Fibroblast of lung (primary cell): ENCODE data around the gene PGAP3. TPM values are rescaled to one million over a fixed set of nuclear protein-coding genes. Genes with fewer than 3 reads are reported as not detected.

Source experiments
- DNase-seq, 2 donors: peaks; one replicate each; pipeline versions ENCODE4 v3.0.0 to v3.0.0-alpha.2; 2010; ENCODE audit warnings: low read depth in 2 of 2
- H2AFZ ChIP-seq: 2 replicates; pipeline ENCODE4 v1.5.1; 2012; ENCODE audit warnings: low read length, control low read depth, inconsistent platforms
- H3K27ac ChIP-seq: 2 replicates; pipeline ENCODE4 v1.5.1; 2011; ENCODE audit warnings: low read length, control low read depth; ENCODE audit not compliant: insufficient read depth
- H3K27me3 ChIP-seq: 2 replicates; pipeline ENCODE4 v1.5.1; 2011; ENCODE audit warnings: mild to moderate bottlenecking, low read length; ENCODE audit not compliant: control insufficient read depth, insufficient read depth
- H3K36me3 ChIP-seq: 2 replicates; pipeline ENCODE4 v1.5.1; 2011; ENCODE audit warnings: low read length; ENCODE audit not compliant: control insufficient read depth, insufficient read depth
- H3K4me1 ChIP-seq: 2 replicates; pipeline ENCODE4 v1.5.1; 2011; ENCODE audit warnings: low read length; ENCODE audit not compliant: control insufficient read depth, insufficient read depth; ENCODE audit errors: extremely low read depth
- H3K4me2 ChIP-seq: 2 replicates; pipeline ENCODE4 v1.5.1; 2011; ENCODE audit warnings: low read length, control low read depth; ENCODE audit not compliant: insufficient read depth; ENCODE audit errors: extremely low read depth
- H3K4me3 ChIP-seq, 4 experiments: fragments of 200-600 bp in 1 of 4; sonication (generic) in 1 of 4; replicated peaks in 1 of 4; 2 replicates each; pipeline ENCODE4 v1.5.1; 2011 to 2016; ENCODE audit warnings: low read length in 4 of 4, low read depth in 3 of 4, mild to moderate bottlenecking in 3 of 4, control low read depth in 2 of 4, inconsistent platforms in 1 of 4, mixed read lengths in 1 of 4; ENCODE audit not compliant: insufficient read depth in 1 of 4; ENCODE audit errors: control extremely low read depth in 1 of 4
- H3K79me2 ChIP-seq: 2 replicates; pipeline ENCODE4 v1.5.1; 2012; ENCODE audit warnings: mild to moderate bottlenecking, low read length, inconsistent platforms; ENCODE audit not compliant: control insufficient read depth, insufficient read depth
- H3K9ac ChIP-seq: 2 replicates; pipeline ENCODE4 v1.5.1; 2011; ENCODE audit warnings: mild to moderate bottlenecking, low read length, control low read depth; ENCODE audit not compliant: insufficient read depth
- H3K9me3 ChIP-seq: 2 replicates; pipeline ENCODE4 v1.5.1; 2012; ENCODE audit warnings: low read depth, low read length; ENCODE audit not compliant: control insufficient read depth, insufficient read depth
- H4K20me1 ChIP-seq: 2 replicates; pipeline ENCODE4 v1.5.1; 2011; ENCODE audit warnings: low read length; ENCODE audit not compliant: control insufficient read depth, insufficient read depth; ENCODE audit errors: extremely low read depth
- CTCF ChIP-seq, 2 donors: IDR thresholded peaks in 1 of 2; conservative IDR thresholded peaks in 1 of 2; 1 replicate in 1 of 2; 2 replicates in 1 of 2; pipeline ENCODE4 v1.5.1; 2011 to 2012; ENCODE audit warnings: low read length in 2 of 2, control low read depth in 1 of 2, inconsistent platforms in 1 of 2, low read depth in 1 of 2, mild to moderate bottlenecking in 1 of 2
- EZH2 ChIP-seq: IDR thresholded peaks from 2 replicates; pipeline ENCODE4 v1.5.1; 2012; ENCODE audit warnings: low read length, control low read depth, mild to moderate bottlenecking; ENCODE audit errors: missing control alignments
- polyA plus RNA-seq, 2 donors: library from polyadenylated mRNA; depleted of rRNA in 1 of 2; stranded (reverse) in 1 of 2; unstranded in 1 of 2; fragments of >200 nt; gene quantifications; 2 replicates each; pipeline ENCODE4 v1.2.1, GENCODE V29; 2011 to 2012; ENCODE audit warnings: missing spikeins in 1 of 2
- total RNA-seq: library from RNA; depleted of rRNA; stranded (reverse); fragments of >200 nt; gene quantifications from 2 replicates; pipeline ENCODE4 v1.2.1, GENCODE V29; 2014

The PGAP3 gene
- total and polyA plus RNA-seq, 2 donors (not counting 1 experiment from before 2014, with no cell fraction given): 7.9 to 8.8 TPM

- Histone ChIP-seq H3K4me3 (no peak overlapping the region), H3K27ac (no peak overlapping the region)
- DNase-seq: no peak
Observed at GRCh38 chr17:39736319-39737165, 48.7 kb upstream of the PGAP3 start.

GRCh38 chr17:39735882-39736281 lies 48.0 kb upstream of the PGAP3 start:
- Histone ChIP-seq H2AFZ (no peak overlapping the region), H3K4me3 (no peak overlapping the region), H3K9me3 (no peaks in the 10 kb centered on the region), H3K27me3 (peaks cover 7% of the 10 kb centered on the region), H3K9ac (no peak overlapping the region), H3K27ac (no peak overlapping the region), H3K36me3 (no peaks in the 10 kb centered on the region), H3K4me1 (peaks cover 8% of the 10 kb centered on the region), H3K4me2 (no peak overlapping the region), H4K20me1 (no peaks in the 10 kb centered on the region), H3K79me2 (no peaks in the 10 kb centered on the region)
- no peak for DNase-seq
- no peak for TF ChIP-seq EZH2
- TF ChIP-seq CTCF (conservative IDR thresholded peaks at IDR 0.05 in 1 of 2, IDR thresholded peaks at IDR 0.05 in 1 of 2; ENCODE audit: low read depth in 1 of 2, low read length in 2 of 2): no peak

More at GRCh38 chr17:39736319-39737165, 48.7 kb upstream of the PGAP3 start:
- no peaks in the 10 kb centered on the region for H3K9me3 ChIP-seq
- no peak overlapping the region for H3K9ac ChIP-seq
- H2AFZ ChIP-seq: no peak overlapping the region
- no peaks in the 10 kb centered on the region for H4K20me1 ChIP-seq
- H3K27me3 ChIP-seq: peaks cover 7% of the 10 kb centered on the region
- H3K4me2 ChIP-seq: no peak overlapping the region
- no peaks in the 10 kb centered on the region for H3K36me3 ChIP-seq
- peaks cover 8% of the 10 kb centered on the region for H3K4me1 ChIP-seq
- no peaks in the 10 kb centered on the region for H3K79me2 ChIP-seq
- TF ChIP-seq EZH2: no peak
- TF ChIP-seq CTCF (conservative IDR thresholded peaks at IDR 0.05 in 1 of 2, IDR thresholded peaks at IDR 0.05 in 1 of 2; ENCODE audit: low read depth in 1 of 2, low read length in 2 of 2): no peak

- no peak for DNase-seq
- TF ChIP-seq CTCF (conservative IDR thresholded peaks at IDR 0.05 in 1 of 2, IDR thresholded peaks at IDR 0.05 in 1 of 2; ENCODE audit: low read depth in 1 of 2, low read length in 2 of 2) (no peak), EZH2 (no peak)
- Histone ChIP-seq H3K4me2 (no peak overlapping the region), H3K4me1 (no peaks in the 10 kb centered on the region), H2AFZ (no peak overlapping the region), H3K9ac (no peak overlapping the region), H3K27ac (no peak overlapping the region), H3K27me3 (peaks cover under 1% of the 10 kb centered on the region), H3K4me3 (no peak overlapping the region), H4K20me1 (no peaks in the 10 kb centered on the region), H3K9me3 (no peaks in the 10 kb centered on the region), H3K36me3 (peaks cover 8% of the 10 kb centered on the region), H3K79me2 (no peaks in the 10 kb centered on the region)
Observed at GRCh38 chr17:39732586-39732985, 44.7 kb upstream of the PGAP3 start.
